Measurements from ENCODE around the gene FCGR3A.
"Not testable (repeated sequence)": the region's sequence is repeated elsewhere in the genome, so short reads cannot be mapped to it uniquely, and the experiment has no call there.

DNA sequence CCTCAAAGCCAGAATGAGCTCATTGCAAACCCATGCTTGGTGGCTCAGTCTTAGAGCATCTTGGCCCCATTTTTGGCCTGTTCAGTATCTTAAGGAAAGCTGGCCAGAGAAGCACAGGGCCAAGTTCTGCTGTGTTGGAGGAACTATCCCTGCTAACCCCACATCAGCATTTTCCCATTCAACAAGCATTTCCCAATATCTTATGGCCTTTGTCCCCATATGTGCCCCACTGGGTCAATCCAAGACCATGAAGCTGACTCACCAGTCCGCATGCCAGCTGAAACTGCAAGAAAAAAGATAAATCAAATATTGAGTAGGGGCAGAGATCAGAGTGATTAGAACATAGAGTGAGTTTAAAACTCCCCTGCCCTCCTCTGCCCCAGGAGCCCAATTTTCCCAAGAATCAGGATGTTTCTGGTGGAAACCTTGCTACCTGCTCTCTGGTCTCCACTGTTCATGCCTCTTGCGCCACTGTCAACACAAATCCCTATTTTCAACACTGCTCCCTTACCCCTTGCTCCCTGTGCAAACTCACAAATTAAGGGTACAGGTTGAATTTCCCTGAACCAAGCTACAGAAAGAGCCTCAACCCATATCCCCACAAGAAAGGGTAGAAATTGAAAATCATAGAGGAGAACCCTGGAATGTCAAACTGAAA lies 740 bp downstream of the FCGR3A start:
- not testable (repeated sequence) for TF ChIP-seq EZH2 (IDR thresholded peaks at IDR 0.05)
- TF ChIP-seq, protein P1, sequence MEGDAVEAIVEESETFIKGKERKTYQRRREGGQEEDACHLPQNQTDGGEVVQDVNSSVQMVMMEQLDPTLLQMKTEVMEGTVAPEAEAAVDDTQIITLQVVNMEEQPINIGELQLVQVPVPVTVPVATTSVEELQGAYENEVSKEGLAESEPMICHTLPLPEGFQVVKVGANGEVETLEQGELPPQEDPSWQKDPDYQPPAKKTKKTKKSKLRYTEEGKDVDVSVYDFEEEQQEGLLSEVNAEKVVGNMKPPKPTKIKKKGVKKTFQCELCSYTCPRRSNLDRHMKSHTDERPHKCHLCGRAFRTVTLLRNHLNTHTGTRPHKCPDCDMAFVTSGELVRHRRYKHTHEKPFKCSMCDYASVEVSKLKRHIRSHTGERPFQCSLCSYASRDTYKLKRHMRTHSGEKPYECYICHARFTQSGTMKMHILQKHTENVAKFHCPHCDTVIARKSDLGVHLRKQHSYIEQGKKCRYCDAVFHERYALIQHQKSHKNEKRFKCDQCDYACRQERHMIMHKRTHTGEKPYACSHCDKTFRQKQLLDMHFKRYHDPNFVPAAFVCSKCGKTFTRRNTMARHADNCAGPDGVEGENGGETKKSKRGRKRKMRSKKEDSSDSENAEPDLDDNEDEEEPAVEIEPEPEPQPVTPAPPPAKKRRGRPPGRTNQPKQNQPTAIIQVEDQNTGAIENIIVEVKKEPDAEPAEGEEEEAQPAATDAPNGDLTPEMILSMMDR (IDR thresholded peaks at IDR 0.05): not testable (repeated sequence)

Data from neural progenitor cell (in vitro differentiated cells).